GM10266 (cell line): Measurements from ENCODE around the gene MAML2.

Experiments
- DNase-seq: peaks from one replicate; pipeline ENCODE4 v3.0.0; 2012; ENCODE audit errors: extremely low spot score
- TF ChIP-seq, protein P1 (sequence below): IDR thresholded peaks from 2 replicates; pipeline ENCODE4 v1.5.1; 2012; ENCODE audit warnings: mild to moderate bottlenecking, low read depth; ENCODE audit not compliant: control insufficient read depth, insufficient read depth; ENCODE audit errors: missing control alignments

The MAML2 gene

DNA sequence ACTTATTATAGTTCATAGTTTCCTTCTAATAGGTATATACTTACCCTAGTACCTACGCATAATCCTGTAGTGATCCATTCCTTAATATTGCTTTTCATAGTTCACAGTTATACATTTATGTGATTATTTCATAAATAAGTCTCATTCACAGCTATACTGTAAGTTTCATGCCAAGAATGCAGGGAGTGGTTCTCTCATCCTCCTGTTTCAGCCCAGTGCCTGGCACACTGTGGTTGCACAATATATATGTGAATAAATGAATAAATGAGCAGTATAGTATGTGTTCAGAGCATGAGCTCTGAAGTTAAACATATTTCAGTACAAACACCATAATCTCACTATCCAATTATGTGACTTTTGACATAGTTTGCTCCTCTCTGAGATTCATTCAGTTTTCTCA is 115.8 kb downstream of the MAML2 start:
- DNase-seq = no peak
- TF ChIP-seq, protein P1, sequence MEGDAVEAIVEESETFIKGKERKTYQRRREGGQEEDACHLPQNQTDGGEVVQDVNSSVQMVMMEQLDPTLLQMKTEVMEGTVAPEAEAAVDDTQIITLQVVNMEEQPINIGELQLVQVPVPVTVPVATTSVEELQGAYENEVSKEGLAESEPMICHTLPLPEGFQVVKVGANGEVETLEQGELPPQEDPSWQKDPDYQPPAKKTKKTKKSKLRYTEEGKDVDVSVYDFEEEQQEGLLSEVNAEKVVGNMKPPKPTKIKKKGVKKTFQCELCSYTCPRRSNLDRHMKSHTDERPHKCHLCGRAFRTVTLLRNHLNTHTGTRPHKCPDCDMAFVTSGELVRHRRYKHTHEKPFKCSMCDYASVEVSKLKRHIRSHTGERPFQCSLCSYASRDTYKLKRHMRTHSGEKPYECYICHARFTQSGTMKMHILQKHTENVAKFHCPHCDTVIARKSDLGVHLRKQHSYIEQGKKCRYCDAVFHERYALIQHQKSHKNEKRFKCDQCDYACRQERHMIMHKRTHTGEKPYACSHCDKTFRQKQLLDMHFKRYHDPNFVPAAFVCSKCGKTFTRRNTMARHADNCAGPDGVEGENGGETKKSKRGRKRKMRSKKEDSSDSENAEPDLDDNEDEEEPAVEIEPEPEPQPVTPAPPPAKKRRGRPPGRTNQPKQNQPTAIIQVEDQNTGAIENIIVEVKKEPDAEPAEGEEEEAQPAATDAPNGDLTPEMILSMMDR = no peak

DNA sequence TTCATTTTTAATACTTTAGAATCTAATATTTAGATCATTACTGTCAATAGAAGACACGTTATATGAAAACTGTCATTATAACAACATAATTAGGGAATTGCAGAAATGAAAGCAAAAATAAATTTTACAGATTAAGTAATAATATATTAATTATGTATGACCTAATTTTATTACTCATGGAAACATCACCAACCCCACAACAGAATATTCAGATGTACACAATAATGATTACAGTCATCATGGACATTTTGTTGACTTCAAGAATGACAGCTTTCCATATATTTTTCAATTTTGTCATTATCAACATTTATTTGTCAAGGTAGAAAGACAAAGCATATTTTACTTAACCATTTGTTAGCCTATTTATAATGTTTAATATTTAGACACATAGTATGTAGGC is 119.9 kb downstream of the MAML2 start:
- no peak for DNase-seq
- TF ChIP-seq, protein P1 = no peak

DNA sequence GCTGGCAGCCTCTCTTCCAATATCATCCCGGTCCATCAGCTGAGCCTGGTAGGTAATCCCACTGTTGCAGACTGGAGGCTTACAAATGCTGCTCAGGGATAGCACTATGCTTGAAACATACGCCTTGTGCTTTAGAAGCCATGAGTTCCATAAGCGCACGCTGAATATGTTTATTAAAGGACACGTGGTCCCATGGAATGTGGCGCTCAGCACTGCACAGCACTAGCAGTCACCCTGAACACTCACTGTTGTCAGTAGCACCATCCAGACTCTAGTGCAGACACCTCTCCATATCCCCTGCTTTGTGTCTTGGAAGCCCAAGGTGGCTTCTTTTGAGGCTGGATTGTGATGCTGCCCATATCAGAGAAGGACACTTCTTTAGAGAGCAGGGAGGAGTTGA is 120.9 kb downstream of the MAML2 start:
- TF ChIP-seq, protein P1 = no peak
- no peak for DNase-seq

DNA sequence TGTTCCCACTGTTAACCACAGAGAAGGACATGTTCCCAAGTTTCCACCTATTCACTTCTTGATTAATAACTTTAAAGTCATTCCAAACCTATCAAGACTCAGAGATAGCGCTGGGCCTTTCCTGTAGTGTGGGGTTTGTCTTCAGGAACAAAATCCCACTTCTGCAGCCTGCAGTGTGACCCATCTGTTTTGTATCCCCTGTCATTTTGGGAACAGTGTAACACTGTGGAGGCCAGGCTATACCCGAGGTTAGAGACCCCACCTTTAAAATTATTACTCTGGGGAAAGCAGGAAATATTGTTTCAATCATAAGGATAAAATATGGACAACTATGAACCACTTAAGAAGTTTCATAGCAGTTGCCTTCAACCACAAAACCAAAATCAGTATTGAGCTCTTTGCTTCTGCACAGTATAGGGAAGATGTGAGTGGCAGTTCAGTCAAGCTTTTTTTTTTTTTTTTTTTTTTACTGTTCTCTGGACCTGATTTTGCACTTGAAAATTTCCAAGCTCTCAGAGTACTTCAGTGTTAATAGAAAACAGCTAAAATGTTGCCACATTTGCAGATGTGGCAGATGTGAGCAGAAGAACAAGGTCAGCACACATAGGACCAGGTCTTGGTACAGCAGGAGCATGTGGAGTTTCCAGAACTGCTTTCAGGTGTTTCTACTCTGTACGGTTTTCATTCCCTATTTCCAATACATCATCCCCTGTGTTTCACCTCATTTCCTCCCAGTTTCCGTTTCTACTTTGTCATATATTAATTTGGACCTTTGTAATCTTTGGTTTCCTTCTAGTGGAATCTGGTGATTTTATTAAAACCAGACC is 121.5 kb downstream of the MAML2 start:
- TF ChIP-seq, protein P1 = no peak

DNA sequence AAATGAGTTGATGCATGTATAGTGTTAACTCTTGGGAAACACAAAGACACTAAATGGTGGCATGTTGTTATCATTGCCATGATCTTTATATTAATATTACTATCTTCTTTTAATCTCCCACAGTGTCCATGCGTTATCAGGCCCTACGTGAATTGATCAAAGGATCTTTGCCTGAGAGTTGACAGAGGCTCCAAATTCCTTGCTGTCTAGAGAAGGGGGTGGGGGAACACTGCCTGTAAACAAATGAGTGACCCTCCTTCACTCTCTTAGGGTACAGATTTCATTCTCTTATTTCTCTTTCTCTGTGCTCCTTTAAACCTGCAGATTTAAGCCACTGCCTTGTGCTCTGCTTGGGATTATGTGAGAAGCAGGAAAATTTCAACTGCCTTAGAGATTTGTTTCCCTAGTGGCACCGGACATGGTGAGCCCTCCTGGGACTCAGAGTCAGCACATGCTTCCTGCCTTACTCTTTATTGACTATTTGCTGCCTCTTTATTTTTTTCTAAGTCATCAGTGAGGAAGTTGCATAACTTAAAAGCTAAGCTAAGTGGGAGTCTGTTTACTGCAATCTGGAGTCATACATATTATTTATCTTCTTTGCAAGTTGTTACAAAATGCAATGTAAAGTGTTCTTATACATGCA is 122.9 kb downstream of the MAML2 start:
- TF ChIP-seq, protein P1 = no peak
- no peak for DNase-seq

More for the DNA sequence above, 121.5 kb downstream of the MAML2 start:
- DNase-seq = no peak

DNA sequence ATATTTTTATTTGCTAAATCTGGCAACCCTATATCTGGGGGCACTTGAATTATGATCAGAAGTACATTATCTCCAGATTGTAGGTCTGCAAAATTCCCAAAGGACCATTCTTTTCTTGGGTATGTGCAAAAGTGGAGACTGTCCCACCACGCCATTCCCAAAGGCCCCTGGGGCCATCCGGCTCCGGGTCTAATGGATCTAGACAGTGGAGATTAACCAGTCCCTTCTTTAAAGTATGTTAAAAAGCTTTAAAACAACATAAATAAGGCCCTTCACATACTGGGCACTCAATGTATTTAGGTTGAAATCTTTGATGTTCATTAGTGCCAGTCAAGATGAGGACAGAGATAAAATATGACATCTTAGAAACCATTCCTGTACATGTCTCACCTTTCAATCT is 124.1 kb downstream of the MAML2 start:
- TF ChIP-seq, protein P1 = no peak
- DNase-seq = no peak

DNA sequence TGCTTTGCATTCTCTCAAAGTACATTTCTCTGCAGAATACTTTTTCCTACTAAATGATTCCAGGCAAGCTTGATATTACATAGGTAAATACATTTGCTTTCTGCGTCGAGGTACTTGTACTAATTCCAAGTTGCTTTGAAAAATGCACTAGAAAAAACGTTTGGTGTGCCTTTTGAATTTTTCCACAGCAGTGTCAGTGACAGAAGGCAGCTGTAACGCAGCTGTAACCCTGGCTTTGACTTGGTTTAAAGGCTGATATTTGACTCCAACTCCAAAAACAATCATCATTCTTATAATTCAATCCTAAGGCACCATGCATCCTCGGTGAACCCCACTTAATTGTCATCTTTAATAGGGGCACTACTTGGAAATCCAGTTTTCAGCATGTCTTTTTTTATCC is 125.0 kb downstream of the MAML2 start:
- TF ChIP-seq, protein P1 = no peak
- DNase-seq = no peak
